Medulla oblongata (tissue), 1 donor: ENCODE measurements around the gene ZSWIM8.
"Not testable (repeated sequence)": the region's sequence is repeated elsewhere in the genome, so short reads cannot be mapped to it uniquely, and the experiment has no call there.

Experiments used
- DNase-seq: peaks from one replicate; pipeline ENCODE4 v3.0.0-alpha.2; 2015; ENCODE audit errors: extremely low spot score

The ZSWIM8 gene

DNA sequence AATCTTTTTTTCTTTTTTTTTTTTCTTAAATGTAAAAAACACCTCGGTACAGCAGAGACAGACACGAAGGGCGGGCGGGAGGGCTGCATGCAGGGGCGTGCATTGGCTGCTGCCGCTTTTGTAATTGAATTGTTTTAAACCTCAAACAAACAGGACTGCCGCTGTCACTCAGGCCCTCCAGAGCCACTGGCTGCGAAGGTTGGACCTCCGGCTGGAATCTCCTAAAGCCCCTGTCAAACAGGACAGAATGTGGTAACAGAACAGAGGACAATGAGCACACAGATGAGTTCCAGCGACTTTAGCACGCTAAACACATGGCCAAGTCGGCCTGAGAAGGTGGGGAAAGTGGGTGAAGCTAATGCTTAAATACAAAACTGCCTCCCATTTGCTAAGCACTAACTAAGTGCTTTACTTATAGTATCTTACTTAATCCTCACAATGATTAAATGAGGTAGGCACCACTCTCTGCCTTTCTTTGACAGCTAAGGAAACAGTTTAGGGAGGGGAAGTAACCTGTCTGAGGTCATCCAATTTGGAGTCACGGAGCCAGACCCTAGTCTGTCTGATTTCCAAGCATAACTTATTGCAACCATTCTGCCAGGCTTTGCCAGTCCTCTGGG, 29.0 kb downstream of the ZSWIM8 start:
- DNase-seq: no peak

DNA sequence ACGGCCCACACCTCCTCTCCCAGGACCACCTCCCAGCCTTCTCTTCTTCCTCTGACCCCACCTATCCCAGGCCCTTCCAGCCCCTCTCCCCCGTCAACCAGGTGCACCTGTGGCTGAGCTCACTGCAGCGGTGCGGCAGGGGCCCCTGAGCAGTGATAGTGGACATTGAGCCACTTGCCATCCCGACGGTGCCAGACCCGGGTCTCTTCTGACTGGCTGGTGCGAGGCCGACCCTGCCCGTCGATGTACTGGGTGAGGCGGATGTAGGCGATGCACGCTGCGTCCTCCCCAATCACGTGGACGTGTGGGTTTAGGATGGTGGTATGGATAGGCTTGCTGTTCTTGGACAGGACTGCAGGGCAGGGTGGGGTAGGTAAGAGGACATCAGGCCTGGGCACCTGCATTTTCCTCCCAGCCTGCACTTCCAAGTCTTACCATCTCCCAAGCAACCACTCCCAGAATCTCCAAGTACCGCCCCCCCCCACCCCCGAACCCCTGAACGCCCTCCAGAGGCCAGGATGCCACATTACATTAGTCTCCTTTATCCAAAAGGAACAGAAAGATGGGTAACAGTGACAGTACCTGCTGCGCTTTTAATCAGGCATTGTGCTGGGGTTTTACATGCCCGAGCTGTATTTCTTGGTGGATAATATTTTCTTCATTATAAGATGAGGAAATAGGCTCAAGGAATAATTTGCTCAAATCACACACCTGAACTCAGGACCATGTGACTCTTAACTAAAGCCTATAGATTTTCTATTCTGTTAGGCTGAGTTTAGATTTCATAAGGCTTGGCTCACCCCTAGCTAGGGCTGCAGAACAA, 29.7 kb downstream of the ZSWIM8 start:
- DNase-seq: no peak

DNA sequence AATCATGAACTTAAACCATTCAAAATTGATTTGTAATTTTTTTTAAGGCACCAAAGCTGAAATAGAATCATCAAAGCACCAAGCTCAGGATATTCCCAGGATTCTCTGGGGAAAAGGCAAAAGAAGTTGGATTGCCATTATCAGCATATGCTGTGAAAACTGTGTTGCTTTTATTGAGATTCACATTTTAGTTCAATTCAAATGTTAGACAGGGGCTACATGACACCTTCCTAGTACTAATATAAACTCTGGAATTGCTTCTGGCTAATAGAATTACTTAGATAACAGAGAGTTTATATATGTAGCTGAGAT, 30.3 kb downstream of the ZSWIM8 start:
- DNase-seq: no peak

DNA sequence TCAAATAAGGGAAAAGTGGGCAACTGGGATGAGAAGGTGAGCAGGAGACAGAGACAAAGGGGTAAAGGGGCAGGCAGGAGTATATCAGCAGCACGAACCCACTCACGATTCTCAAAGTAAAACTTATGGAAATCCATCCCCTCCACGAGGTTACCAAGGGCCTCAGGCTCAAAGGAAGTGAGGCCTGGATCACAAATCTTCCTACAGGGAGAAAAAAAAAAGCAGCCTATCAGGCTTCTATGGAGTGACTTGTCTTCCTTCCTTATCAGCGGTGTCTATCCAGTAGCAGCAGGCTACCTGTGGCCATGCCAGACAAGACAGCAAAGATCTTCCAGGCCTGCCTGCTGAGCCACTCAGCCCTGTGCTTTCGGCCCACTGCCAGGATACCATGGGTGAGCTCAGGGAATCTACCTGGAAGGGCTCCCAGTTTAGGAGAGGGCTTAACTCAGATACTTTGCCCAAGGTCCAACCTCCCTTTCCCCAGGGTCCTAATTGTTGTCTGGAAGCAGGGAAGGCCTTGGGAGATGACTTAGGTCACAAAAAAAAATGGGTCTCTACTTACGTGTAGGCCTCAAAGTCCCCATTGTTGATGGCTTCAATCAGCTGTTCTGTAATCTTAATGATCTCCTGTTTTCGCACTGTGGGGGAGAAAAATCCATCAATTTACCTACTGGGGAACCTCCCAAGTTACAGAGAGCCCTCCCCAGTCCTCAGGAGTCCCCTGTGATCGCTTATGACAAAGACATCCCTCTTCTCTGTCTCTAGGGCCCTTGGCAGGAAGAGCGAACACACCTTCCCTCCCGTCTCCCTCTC, 31.7 kb downstream of the ZSWIM8 start:
- peak; percentile 26 for DNase-seq

DNA sequence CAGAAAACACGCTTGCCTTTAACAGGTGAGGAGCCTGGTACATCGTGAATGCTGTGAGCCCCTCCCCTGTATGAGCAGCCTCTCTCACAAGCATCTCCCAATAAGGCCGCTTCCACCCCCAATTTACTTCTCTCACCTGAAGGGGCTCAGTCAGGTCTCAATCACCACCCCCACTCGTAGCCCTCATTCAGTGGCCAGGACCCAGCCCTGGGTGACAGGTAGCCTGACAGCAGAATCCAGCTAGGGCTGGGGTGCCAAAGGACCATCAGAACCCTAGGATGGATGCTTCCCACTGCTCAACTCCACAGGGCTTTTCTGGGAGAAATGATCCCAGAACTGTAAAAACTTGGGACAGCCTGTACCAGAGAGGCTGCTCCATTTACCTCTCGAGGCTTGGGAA, 32.4 kb downstream of the ZSWIM8 start:
- no peak for DNase-seq

DNA sequence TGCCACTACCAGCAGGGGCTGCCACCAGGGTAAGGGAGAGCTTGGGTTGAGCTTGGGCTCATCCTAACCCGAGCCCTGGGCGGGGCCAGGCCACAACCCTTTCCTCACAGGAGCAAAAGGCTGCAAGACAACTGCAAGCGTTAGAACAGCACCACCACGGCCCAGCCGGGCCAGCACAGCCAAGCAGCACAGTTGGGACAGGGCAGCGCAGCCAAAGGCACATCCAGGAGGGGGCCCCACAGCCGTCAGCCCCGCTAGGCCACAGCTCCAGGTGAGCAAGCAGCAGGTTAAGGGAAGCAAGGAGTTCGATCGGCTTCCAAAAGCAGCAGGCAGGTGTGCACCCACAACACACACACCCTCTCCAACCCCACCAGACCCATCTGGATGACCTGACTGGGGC, 33.0 kb downstream of the ZSWIM8 start:
- DNase-seq: no peak

DNA sequence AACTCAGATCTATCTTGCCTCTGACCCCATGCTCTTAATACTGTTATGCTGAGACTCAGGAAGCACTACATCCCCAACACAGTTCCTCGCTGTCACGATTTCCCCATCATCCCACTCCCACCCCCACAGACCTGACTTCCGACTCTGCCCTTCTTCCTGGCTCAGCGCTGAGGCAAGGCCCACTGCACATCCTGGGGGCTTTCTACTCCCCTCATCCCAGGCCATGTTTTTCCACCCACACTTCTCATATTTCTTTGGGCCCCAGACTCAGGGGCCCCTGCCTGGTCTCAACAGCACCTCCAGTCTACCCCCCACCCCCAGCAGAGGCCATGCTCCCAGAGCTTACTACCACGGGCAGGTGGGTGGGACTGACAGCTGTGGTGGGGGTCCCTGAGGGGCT, 33.7 kb downstream of the ZSWIM8 start:
- DNase-seq: no peak

DNA sequence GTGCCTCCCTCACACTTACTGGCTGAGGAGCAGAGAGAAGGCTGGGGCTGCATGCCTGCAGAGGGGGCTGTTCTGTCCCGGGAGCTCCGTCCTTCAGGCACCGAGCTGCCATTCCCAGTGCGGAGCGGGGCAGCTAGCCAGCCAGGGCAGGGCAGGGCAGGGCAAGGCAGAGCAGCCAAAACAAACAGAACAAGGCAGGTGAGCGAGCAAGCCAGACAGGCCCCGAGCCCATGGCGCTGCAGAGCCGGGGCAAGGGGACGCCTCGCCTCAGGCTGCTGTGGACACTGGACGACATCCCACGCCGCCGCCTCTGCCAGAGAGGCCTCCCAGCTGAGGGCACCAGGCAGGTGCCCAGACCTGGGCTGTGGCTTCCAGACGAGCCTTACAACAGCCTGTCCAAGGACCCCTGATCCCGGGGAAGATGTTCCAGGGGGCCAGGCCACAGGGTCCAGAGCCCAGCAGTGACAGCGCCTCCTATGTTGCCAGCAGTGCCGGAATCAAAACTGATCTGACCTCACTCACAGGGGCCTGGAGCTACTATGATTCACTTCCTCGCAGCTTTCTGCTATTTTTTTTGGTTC, 34.2 kb downstream of the ZSWIM8 start:
- DNase-seq: no peak

DNA sequence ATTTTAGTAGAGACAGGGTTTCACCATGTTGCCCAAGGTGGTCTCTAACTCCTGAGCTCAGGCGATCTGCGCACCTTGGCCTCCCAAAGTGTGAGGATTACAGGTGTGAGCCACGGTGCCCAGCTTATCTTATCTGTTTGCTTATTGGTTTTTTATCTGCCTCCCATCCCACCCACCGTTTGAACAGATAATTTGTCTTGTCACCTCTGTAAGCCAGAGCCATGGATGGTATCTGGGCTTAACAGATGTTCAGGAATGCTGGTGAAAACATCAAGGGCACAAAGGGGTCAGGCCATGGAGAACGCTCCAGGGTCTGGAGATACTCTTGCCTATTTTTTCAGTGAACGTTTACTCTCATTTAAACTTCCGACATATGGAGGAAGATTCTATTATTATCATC, 38.0 kb downstream of the ZSWIM8 start:
- DNase-seq: no peak

DNA sequence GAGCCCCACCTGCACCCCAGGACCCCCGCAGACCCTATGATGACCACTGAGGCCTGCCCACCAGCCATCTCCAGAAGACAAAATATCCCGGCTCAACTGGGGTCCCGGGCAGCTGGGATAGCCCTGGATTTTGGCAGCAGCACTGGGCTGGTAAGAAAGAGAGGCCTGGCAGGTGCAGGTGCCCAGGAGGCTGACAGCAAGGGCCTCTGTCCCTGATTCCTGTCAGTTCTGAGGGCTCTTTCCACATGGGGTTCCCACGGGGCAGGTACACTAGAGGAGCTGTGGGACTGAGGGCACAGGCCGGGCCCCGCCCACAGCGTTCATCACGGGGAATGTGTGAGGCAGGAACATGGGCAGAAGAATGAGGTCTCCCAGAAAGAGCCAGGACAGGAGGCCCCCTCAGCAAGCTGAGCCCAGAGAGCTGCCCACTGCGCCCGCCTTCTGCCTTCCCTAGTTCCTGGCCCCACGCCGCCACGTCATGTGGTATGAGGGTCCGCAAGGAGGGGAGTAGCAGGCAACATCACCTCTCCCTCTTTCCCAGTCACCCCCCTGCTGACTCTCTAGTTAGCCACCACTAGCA, 38.8 kb downstream of the ZSWIM8 start:
- DNase-seq: no peak

DNA sequence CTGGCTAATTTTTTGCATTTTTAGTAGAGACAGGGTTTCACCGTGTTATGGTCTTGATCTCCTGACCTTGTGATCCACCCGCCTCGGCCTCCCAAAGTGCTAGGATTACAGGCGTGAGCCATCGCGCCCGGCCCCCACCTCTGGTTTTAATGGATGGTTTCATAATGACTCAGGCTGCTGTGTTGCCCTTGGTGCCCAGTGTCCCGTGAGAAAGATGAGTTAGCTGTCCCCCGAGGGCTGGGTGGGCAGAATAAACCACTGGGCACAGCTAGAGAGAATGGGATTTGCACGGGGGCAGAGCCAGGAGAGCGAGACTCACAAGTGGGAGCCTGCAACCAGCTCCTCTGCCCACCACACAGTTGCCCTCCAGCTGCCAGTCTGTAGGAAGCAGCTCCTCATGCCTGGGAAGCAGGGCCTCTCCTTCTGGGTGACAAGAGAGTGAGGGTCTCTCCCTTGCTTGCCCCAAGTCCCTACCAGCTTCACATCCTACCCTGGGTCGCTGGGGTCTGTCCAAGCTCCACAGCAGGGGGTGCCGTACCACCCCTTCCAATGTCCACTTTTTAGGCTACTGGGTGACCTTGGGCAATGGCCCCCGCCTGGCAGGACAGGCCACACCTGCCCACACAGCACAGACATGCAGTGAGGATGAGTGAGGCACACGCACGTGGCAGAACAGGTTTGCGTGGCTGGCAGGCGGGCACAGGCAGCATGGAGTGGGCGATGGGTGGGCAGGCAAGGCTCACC, 42.1 kb downstream of the ZSWIM8 start:
- DNase-seq: no peak

DNA sequence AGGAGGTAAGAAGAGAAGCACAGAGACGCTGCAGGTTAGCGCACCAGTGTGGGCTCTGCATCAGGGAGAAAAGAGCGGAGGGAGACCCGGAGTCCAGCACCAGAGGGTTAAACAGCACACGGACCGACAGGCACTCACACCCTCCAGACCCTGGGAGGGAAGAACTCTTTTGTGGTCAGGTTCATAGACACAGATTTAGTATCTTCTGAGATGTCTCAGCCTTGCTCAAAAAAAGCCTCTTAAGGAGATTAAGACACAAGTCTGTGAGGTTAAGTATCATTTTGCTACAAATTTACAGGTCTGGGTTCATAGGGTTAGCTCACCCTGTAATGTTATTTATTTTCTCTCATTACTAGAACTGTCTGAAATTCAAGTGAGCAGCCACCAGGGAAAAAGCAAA, 42.8 kb downstream of the ZSWIM8 start:
- no peak for DNase-seq

DNA sequence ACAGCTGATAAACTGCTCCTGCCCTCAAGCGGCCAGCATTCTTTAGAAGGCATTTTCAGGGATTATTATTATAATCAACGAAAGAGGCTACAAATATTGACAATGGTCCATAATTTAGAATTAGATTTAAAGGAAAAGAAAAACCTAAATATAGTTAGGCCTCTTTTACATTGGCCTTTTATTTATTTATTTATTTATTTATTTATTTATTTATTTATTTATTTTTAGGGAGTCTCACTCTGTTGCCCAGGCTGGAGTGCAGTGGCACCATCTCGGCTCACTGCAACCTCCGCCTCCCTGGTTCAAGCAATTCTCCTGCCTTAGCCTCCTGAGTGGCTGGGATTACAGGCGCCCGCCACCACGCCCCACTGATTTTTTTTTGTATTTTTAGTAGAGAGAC, 43.7 kb downstream of the ZSWIM8 start:
- not testable (repeated sequence) for DNase-seq

DNA sequence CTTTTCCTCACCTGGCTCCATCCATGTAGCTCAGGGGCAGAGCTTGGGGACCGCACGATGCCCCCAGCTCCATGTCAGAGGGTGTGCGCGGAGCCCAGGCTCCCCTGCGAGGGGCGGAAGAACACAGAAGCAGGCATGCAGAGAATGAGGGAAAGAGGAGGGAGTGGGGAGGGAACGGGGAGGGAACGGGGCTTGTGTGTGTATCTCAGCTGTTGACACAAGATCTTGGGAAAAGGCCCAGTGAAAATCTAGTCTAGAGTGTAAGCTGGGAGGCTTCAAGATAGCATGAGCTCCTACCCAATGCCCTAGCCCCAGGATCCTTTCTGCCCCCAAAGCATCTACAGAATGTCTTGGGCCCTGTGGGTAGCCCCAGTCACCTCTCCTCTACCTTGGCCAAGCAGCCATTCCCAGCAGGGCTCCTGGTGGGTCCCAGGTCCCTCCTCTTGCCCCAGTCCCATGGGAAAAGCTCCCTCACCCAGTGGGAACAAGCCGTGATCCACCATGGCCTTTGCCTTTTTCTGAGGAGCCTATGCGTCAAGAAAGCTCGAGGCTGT, 51.1 kb downstream of the ZSWIM8 start:
- no peak for DNase-seq

DNA sequence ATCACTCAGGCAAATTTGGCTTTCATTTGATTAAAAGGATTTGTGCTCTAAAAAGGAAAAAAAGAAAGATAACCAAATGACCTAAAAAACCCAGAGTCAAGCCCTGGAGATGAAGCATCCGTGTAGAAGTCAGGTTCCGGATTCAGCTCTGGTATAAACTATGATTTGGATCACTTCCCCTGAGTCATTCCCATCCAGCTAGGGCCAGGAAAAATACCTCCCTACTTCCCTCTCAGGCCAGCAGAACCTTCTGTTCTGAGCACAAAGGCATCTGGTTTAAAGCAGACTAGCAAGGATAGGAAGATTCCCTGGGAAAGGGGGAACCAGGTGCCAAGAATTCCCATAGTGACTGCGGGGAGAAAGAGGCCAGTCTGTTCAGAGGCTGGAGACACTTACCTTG, 51.7 kb downstream of the ZSWIM8 start:
- DNase-seq: no peak

DNA sequence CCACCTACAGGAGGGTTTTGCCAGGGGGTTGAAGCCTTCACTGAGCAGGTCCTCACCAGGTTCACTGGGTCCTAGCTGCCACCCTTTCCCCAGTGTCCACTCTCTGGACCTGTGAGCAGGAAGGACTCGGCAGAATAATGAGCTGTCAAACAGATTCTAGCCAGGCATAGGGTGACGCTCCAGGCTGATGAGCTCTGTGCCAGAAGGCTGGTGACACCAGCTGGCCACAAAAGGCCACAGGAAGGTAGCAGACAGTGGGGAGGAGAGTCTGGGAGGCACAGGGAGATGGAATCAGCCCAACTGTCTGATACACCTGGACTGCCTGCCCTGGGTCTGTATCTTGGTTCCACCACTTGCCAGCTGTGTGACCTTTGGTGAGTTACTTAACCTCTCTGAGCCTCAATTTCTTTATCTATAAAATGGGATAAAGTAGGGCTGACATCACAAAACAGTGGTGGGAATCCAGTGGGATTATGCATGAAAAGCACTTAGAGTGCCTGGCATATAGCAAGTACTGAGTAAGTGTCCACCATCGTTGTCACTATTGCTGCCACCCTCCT, 52.7 kb downstream of the ZSWIM8 start:
- no peak for DNase-seq

DNA sequence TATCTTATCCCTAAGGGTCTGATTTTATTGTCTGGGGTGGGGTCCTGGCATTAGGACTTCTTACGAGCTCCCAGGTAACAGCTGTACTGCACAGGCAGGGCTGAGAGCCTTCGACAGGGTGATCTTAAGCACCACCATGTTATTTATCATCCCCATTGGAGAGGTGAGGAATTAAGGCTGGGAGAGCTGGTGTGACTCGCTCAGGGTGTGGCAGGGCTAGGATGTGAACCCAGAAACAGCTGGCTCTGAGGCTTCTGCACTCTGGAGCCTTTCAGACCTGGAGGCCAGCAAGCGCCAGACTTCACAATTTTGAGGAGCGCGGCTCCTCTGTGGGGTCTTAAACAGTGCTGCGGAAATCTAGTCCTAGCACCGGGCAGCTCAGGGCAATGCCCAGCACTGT, 53.4 kb downstream of the ZSWIM8 start:
- no peak for DNase-seq

DNA sequence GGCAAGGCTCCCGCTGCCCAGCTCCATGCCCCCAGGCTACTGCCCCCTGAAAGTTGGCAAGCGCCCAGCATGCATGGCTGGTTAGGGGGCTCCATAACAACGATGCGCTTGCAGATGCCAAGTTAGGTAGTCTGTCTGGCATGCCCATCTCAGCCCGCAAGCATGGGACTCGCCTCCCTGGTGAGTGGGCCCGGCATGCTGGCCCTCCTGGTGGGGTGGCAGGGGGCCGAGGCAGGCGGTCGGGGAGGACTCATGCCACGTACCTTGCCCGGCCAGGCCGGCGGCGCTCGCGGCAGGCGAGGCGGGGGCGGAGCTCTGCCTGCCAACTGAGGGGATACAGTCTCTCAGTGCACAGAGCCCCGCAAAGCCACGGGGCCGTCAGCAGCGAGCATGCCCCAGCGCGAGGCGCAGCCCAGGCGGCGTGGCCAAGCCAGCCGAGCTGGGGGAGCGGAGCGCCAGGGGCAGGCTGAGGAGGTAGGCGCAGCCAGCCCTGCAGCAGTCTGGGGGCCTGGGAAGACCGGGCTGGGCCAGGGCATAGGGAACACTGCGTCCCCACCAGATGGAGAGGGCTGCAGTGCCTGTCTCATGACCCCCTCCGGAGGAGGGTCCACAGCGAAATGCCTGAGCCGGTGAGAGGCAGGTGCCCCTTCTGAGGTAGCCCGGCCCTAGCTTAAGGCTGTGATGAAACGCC, 54.0 kb downstream of the ZSWIM8 start:
- DNase-seq: peak; percentile 29

DNA sequence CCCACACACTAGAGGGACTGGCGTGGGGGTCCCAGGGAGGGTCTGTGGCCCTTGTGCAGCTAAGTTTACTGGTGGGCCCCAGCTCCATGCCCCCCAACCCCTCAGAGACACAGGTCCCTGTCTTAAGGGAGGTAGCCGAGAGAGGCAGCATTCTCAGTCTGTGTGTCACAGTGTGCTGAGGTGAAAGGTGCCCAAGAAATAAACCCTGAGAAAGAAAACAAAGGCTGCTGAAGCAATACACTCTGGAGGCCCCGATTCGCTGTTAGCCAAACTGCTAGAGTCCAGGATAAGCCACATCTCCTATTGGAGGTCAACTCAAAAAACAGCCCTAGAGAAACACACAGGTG, 54.6 kb downstream of the ZSWIM8 start:
- DNase-seq: no peak

DNA sequence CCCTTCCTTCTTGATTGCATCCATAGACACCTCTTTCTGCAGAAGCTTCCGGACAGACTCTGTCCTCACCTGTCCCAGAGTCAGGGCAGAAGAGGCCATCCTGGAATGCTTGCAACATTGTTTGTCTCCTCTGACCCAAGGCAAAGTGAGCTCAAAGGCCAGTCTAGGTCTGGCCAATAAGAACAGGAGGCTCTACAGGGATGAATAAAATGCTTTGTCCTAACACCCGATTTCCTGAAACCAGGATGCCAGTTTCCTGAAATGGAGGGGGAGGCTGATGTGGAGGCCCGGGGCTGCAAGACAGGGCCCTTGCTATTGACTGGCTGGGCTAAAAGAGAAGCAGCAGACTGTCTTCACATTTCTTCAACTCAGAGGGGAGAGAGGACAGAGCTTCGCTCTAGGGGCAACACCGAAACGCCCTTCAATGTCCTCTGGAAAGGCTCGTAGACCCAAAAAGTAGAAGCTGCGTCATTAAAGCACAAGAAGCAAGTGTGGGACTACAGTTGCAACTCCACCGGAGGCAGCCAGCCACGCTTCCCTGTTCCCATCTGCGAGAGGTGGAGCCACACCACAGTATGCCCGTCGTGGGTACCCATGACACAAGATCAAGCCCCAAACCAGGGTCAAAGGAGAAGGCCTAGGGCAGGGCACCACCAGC, 55.1 kb downstream of the ZSWIM8 start:
- DNase-seq: no peak
